OCI-LY3 (cell line): ENCODE measurements around the gene C12orf75.
A peak's percentile ranks its signal among the peaks of the same experiment; 100 is the strongest.

Source experiments
- H2AFZ ChIP-seq: fragments of 200-600, 300-600 bp; shearing (Covaris generic); 2 replicates; pipeline ENCODE4 v1.6.0; 2014; ENCODE audit warnings: antibody characterized with exemption, low read depth, low read length
- H3K27ac ChIP-seq: fragments of 200-600, 300-600 bp; sonication (generic); 2 replicates; pipeline ENCODE4 v1.5.1; 2014; ENCODE audit warnings: mild to moderate bottlenecking, low read length, moderate library complexity, mixed read lengths
- H3K27me3 ChIP-seq: fragments of 200-600, 300-600 bp; sonication (generic); 2 replicates; pipeline ENCODE4 v1.6.1; 2014; ENCODE audit warnings: low read depth, low read length, mixed read lengths
- H3K36me3 ChIP-seq: fragments of 200-600, 300-600 bp; sonication (generic); replicated peaks from 2 replicates; pipeline ENCODE3; 2014; ENCODE audit warnings: low read depth, low read length, mixed read lengths
- H3K4me1 ChIP-seq: fragments of 300-600, 200-600 bp; sonication (generic); 2 replicates; pipeline ENCODE4 v1.6.1; 2014; ENCODE audit warnings: low read length, mixed read lengths
- H3K4me2 ChIP-seq: fragments of 200-600, 300-600 bp; sonication (generic); 2 replicates; pipeline ENCODE4 v1.6.1; 2014; ENCODE audit warnings: low read length, mixed read lengths
- H3K4me3 ChIP-seq: fragments of 300-600, 200-600 bp; sonication (generic); 2 replicates; pipeline ENCODE4 v1.5.1; 2014; ENCODE audit warnings: antibody characterized with exemption, mild to moderate bottlenecking, low read length, moderate library complexity
- H3K79me2 ChIP-seq: fragments of 300-600, 200-600 bp; shearing (Covaris generic); 2 replicates; pipeline ENCODE4 v1.6.1; 2014; ENCODE audit warnings: mild to moderate bottlenecking, low read length, mixed read lengths
- H3K9ac ChIP-seq: fragments of 300-600, 200-600 bp; shearing (Covaris generic); 2 replicates; pipeline ENCODE4 v1.6.0; 2014; ENCODE audit warnings: mild to moderate bottlenecking, low read length, moderate library complexity
- H3K9me3 ChIP-seq: fragments of 200-600, 300-600 bp; shearing (Covaris generic); 2 replicates; pipeline ENCODE4 v1.6.1; 2014; ENCODE audit warnings: low read length, mixed read lengths; ENCODE audit not compliant: insufficient read depth
- H4K20me1 ChIP-seq: fragments of 200-600, 300-600 bp; sonication (generic); 2 replicates; pipeline ENCODE4 v1.6.1; 2016; ENCODE audit warnings: low read length, mixed read lengths; ENCODE audit not compliant: insufficient read depth
- CTCF ChIP-seq: fragments of 200-600, 300-600 bp; sonication (generic); IDR thresholded peaks from 2 replicates; pipeline ENCODE4 v1.5.1; 2014; ENCODE audit warnings: antibody characterized with exemption, low read length, low read depth
- EZH2phosphoT487 ChIP-seq: fragments of 200-600 bp; shearing (Covaris generic); IDR thresholded peaks from 2 replicates; pipeline ENCODE4 v1.6.1; 2018; ENCODE audit warnings: antibody characterized with exemption, mixed run types, low read depth

The C12orf75 gene

DNA sequence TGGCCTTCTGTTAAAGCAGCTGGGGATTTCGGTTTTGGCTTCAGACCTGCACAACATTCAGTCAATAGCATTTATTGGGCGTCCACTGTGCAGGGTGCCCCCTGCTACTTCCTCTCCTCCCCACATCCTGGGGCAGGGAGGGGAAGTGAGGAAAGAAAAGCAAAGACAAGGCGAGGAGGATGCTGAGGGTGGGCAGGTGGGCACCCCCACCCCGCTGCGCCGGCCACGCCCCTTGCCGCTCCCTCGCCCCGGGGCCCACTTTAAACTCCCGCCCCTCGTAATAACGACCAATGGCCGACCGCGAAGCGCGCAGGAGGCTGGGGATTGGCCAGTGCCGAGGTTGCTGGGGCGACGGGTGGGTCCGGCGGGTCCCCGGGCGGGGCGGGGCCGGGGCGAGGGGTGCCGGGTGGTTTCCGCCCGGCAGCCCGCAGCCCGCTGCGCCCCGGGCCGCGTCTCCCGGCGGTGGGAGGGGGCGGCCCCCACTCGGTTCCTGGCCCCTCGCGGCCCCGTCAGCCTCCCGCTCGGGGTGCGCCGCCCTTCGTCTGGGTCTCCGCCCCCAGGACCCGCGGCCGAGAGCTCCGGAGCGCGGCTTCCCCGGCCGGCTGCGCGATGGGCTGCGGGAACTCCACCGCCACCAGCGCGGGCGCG is at the start of gene C12orf75:
Gene C12orf75 (plus strand): TSS at position 409 of the 648 bp plus-strand sequence. CDS start 201 bp downstream, at position 610.
- Histone ChIP-seq H3K4me2 (peak within 1 kb of the TSS; percentile 92), H3K9ac (peak within 1 kb of the TSS; percentile 79), H3K9me3 (no peaks in the 10 kb centered on the region), H3K4me3 (peak within 1 kb of the TSS; percentile 97), H4K20me1 (0 out of 2 replicates have a peak, but pooled peaks cover 3% of the 10 kb centered on the region), H2AFZ (peak within 1 kb of the TSS; percentile 79), H3K36me3 (no peaks in the 10 kb centered on the region), H3K4me1 (peaks cover 31% of the 10 kb centered on the region), H3K27ac (peak within 1 kb of the TSS; percentile 42; the same call in 1 of the 2 replicates), H3K27me3 (no peaks in the 10 kb centered on the region), H3K79me2 (peaks cover 25% of the 10 kb centered on the region)
- TF ChIP-seq CTCF: no peak
- no peak for TF ChIP-seq EZH2phosphoT487

- Histone ChIP-seq H3K4me3 (no peak overlapping the region), H4K20me1 (no peaks in the 10 kb centered on the region), H3K79me2 (no peaks in the 10 kb centered on the region), H3K9ac (no peak overlapping the region), H3K27me3 (peaks cover 25% of the 10 kb centered on the region), H3K27ac (no peak overlapping the region), H3K4me2 (no peak overlapping the region), H3K36me3 (no peaks in the 10 kb centered on the region), H3K4me1 (no peaks in the 10 kb centered on the region), H2AFZ (no peak overlapping the region), H3K9me3 (no peaks in the 10 kb centered on the region)
- TF ChIP-seq CTCF (no peak), EZH2phosphoT487 (no peak)
Observed at GRCh38 chr12:105280966-105281693, 49.4 kb upstream of the C12orf75 start.

GRCh38 chr12:105281694-105282049 is 48.8 kb upstream of the C12orf75 start:
- Histone ChIP-seq H3K79me2 (no peaks in the 10 kb centered on the region), H3K4me3 (no peak overlapping the region), H3K4me2 (no peak overlapping the region), H3K9me3 (no peaks in the 10 kb centered on the region), H3K27ac (no peak overlapping the region), H3K27me3 (peaks cover 27% of the 10 kb centered on the region), H3K36me3 (no peaks in the 10 kb centered on the region), H4K20me1 (no peaks in the 10 kb centered on the region), H2AFZ (no peak overlapping the region), H3K9ac (no peak overlapping the region), H3K4me1 (no peaks in the 10 kb centered on the region)
- TF ChIP-seq CTCF (no peak), EZH2phosphoT487 (no peak)

GRCh38 chr12:105285378-105285777 is 45.1 kb upstream of the C12orf75 start:
- Histone ChIP-seq H4K20me1 (no peaks in the 10 kb centered on the region), H3K79me2 (no peaks in the 10 kb centered on the region), H3K4me3 (no peak overlapping the region), H3K27ac (no peak overlapping the region), H2AFZ (no peak overlapping the region), H3K36me3 (no peaks in the 10 kb centered on the region), H3K4me2 (no peak overlapping the region), H3K9me3 (no peaks in the 10 kb centered on the region), H3K4me1 (peaks cover 8% of the 10 kb centered on the region), H3K9ac (no peak overlapping the region), H3K27me3 (peaks cover 30% of the 10 kb centered on the region)
- TF ChIP-seq EZH2phosphoT487: no peak
- TF ChIP-seq CTCF: no peak
